HepG2 (cell line): ENCODE measurements around the gene LPIN3. TPM values are rescaled to one million over a fixed set of nuclear protein-coding genes. Genes with fewer than 3 reads are reported as not detected.

Experiments used
- ATAC-seq: fragments of 200-7000 bp; cut with Tn5 transposase; 3 replicates; pipeline ENCODE4 v1.9.1; 2020; ENCODE audit warnings: mild to moderate bottlenecking, moderate library complexity
- BruUV-seq: library from RNA; stranded (reverse); fragments of 400-500 nt; replicated peaks from 2 replicates; lab custom pipeline; 2021; lab: Mats Ljungman, UMichigan
- CTCF ChIA-PET: fragments of 300-600 bp; formaldehyde crosslinking; extraction: SDS; loops from one replicate; lab custom pipeline; 2021; ENCODE audit warnings: low total read pairs, inconsistent platforms, low intra/inter-chr PET ratio; lab: Yijun Ruan, JAX
- POLR2A ChIA-PET: fragments of 350-600 bp; sonication (Branson Sonifier 250); formaldehyde crosslinking; loops from one replicate; lab custom pipeline; 2020; ENCODE audit warnings: antibody characterized with exemption, inconsistent platforms; lab: Yijun Ruan, JAX
- DNase-seq: peaks from one replicate; pipeline ENCODE4 v3.0.0-alpha.2; 2015; ENCODE audit warnings: low spot score
- FAIRE-seq: peaks from 3 replicates; lab custom pipeline; 2011; peaks lifted over from hg19 to GRCh38; lab: Jason Lieb, UNC
- H2AFZ ChIP-seq: one replicate; pipeline ENCODE4 v1.6.1; 2011; ENCODE audit warnings: low read length, inconsistent platforms
- H3K27ac ChIP-seq: fragments of 300-600 bp; 3 replicates; pipeline ENCODE4 v1.8.0; 2011; ENCODE audit warnings: mixed run types, mild to moderate bottlenecking, mixed read lengths, low read length, inconsistent platforms; ENCODE audit not compliant: insufficient read depth; ENCODE audit errors: extremely low read length
- H3K27me3 ChIP-seq, 2 experiments: fragments of 200-600 bp in 1 of 2; 2 replicates in 1 of 2; 3 replicates in 1 of 2; pipeline versions ENCODE4 v1.6.0 to v1.8.0; 2011; ENCODE audit warnings: low read length in 2 of 2, mild to moderate bottlenecking in 2 of 2, moderate library complexity in 2 of 2, inconsistent platforms in 1 of 2; ENCODE audit not compliant: insufficient read depth in 2 of 2, control insufficient read depth in 1 of 2
- H3K36me3 ChIP-seq, 2 experiments: fragments of 200-600 bp in 1 of 2; replicated peaks in 1 of 2; 2 replicates in 1 of 2; 3 replicates in 1 of 2; pipeline versions ENCODE4 v1.5.1 to v1.8.0; 2011; ENCODE audit warnings: low read length in 2 of 2, inconsistent platforms in 1 of 2; ENCODE audit not compliant: insufficient read depth in 2 of 2, control insufficient read depth in 1 of 2
- H3K4me1 ChIP-seq: 2 replicates; pipeline ENCODE4 v1.5.1; 2012; ENCODE audit warnings: low read length, inconsistent platforms; ENCODE audit not compliant: insufficient read depth
- H3K4me2 ChIP-seq: 2 replicates; pipeline ENCODE4 v1.6.0; 2011; ENCODE audit warnings: low read depth, low read length, inconsistent platforms
- H3K4me3 ChIP-seq, 3 experiments: fragments of 200-600 bp in 1 of 3; sonication (generic), shearing (Covaris generic) in 1 of 3; replicated peaks in 1 of 3; 2 replicates each; pipeline ENCODE4 v1.5.1; 2011 to 2016; ENCODE audit warnings: low read length in 3 of 3, inconsistent platforms in 2 of 3, low read depth in 2 of 3, mild to moderate bottlenecking in 2 of 3, control low read depth in 1 of 3, mixed read lengths in 1 of 3; ENCODE audit not compliant: insufficient read depth in 1 of 3
- H3K79me2 ChIP-seq: one replicate; pipeline ENCODE4 v1.6.1; 2011; ENCODE audit warnings: low read length, inconsistent platforms; ENCODE audit not compliant: insufficient read depth
- H3K9ac ChIP-seq: 2 replicates; pipeline ENCODE4 v1.6.0; 2011; ENCODE audit warnings: mild to moderate bottlenecking, low read depth, low read length, inconsistent platforms; ENCODE audit not compliant: insufficient read depth
- H3K9me3 ChIP-seq: 2 replicates; pipeline ENCODE4 v1.5.1; 2012; ENCODE audit warnings: mild to moderate bottlenecking, low read length
- H4K20me1 ChIP-seq: 2 replicates; pipeline ENCODE4 v1.6.0; 2011; ENCODE audit warnings: inconsistent platforms, mild to moderate bottlenecking, low read length, moderate library complexity; ENCODE audit not compliant: insufficient read depth
- AHR ChIP-seq: IDR thresholded peaks from 2 replicates; pipeline ENCODE4 v1.6.1; 2018; ENCODE audit warnings: missing genetic modification reagents, missing compliant biosample characterization
- CCAR2 ChIP-seq: fragments of 200-400 bp; formaldehyde crosslinking; optimal IDR thresholded peaks from 2 replicates; pipeline ENCODE3; 2018; ENCODE audit warnings: low read depth, mild to moderate bottlenecking, low read length, moderate library complexity
- FOXA3 ChIP-seq: IDR thresholded peaks from 2 replicates; pipeline ENCODE4 v1.6.1; 2016; ENCODE audit warnings: missing genetic modification reagents, missing compliant biosample characterization
- FOXJ3 ChIP-seq: sonication (generic); formaldehyde crosslinking; IDR thresholded peaks from 2 replicates; pipeline ENCODE4 v1.4.0; 2020; ENCODE audit warnings: missing genetic modification reagents, mild to moderate bottlenecking, borderline replicate concordance
- KLF15 ChIP-seq: sonication (generic); formaldehyde crosslinking; IDR thresholded peaks from 2 replicates; pipeline ENCODE4 v1.8.1; 2023; ENCODE audit warnings: borderline replicate concordance, mild to moderate bottlenecking, inconsistent platforms, missing genetic modification reagents, mixed read lengths
- NCOA2 ChIP-seq: sonication (generic); formaldehyde crosslinking; IDR thresholded peaks from 2 replicates; pipeline ENCODE4 v1.8.0; 2022; ENCODE audit warnings: inconsistent platforms
- NFE2L2 ChIP-seq: fragments of 150-350 bp; IDR thresholded peaks from 2 replicates; pipeline ENCODE4 v1.6.1; 2014; ENCODE audit warnings: low read length
- ZFAT ChIP-seq: sonication (generic); formaldehyde crosslinking; conservative IDR thresholded peaks from 2 replicates; pipeline ENCODE4 v1.8.1; 2023; ENCODE audit warnings: missing genetic modification reagents, inconsistent platforms
- ZKSCAN8 ChIP-seq: IDR thresholded peaks from 2 replicates; pipeline ENCODE4 v1.6.1; 2016; ENCODE audit warnings: borderline replicate concordance, missing genetic modification reagents, missing compliant biosample characterization
- ZNF138 ChIP-seq: sonication (generic); formaldehyde crosslinking; IDR thresholded peaks from 2 replicates; pipeline ENCODE4 v1.5.0; 2020; ENCODE audit warnings: mild to moderate bottlenecking, low read depth, missing genetic modification reagents
- ZNF225 ChIP-seq: sonication (generic); formaldehyde crosslinking; IDR thresholded peaks from 2 replicates; pipeline ENCODE4 v1.4.0; 2020; ENCODE audit warnings: mild to moderate bottlenecking, missing genetic modification reagents
- ZNF24 ChIP-seq: fragments of 450-650 bp; IDR thresholded peaks from 2 replicates; pipeline ENCODE4 v1.6.1; 2017; ENCODE audit warnings: antibody characterized with exemption, mild to moderate bottlenecking
- ZNF784 ChIP-seq: sonication (generic); formaldehyde crosslinking; IDR thresholded peaks from 2 replicates; pipeline ENCODE4 v1.5.1; 2020; ENCODE audit warnings: missing genetic modification reagents, mild to moderate bottlenecking, borderline replicate concordance
- ZNF790 ChIP-seq: sonication (generic); formaldehyde crosslinking; IDR thresholded peaks from 2 replicates; pipeline ENCODE4 v1.8.0; 2022; ENCODE audit warnings: missing genetic modification reagents, mild to moderate bottlenecking, borderline replicate concordance
- ZSCAN25 ChIP-seq: sonication (generic); formaldehyde crosslinking; IDR thresholded peaks from 2 replicates; pipeline ENCODE4 v1.8.0; 2022; ENCODE audit warnings: mild to moderate bottlenecking, missing genetic modification reagents
- WGBS: methylation state at CpG from one replicate; pipeline ENCODE4 v1.1.6; 2017; ENCODE audit warnings: low lambda C conversion rate; 5-methylcytosine and 5-hydroxymethylcytosine counted together
- in situ Hi-C: cut with HindIII; loops from 2 replicates; pipeline ENCODE4 v1.10.0; 2017; ENCODE audit warnings: low pct_unique_long_range_greater_than_20kb; ENCODE audit not compliant: extremely low pct_ligation_motif_present
- intact Hi-C: fragments of 100-400 bp; cut with micrococcal nuclease; formaldehyde crosslinking; loops from one replicate; pipeline ENCODE4 v1.10.0; 2022; ENCODE audit not compliant: unreplicated experiment
- polyA plus RNA-seq, 8 experiments: library from polyadenylated mRNA; depleted of rRNA in 3 of 8; stranded (reverse) in 7 of 8; unstranded in 1 of 8; fragments of >200 nt; fragmentation: Illumina TruSeq in 4 of 8; extraction: Trizol in 4 of 8; gene quantifications; 2 replicates each; pipeline versions ENCODE4 v1.2.1 to v1.2.3, GENCODE V29; 2011 to 2016; ENCODE audit warnings: low read depth in 4 of 8, missing spikeins in 1 of 8, mixed read lengths in 1 of 8; ENCODE audit not compliant: insufficient read depth in 1 of 8
- total RNA-seq, 5 experiments: library from RNA; depleted of rRNA; stranded (reverse); fragments of >200 nt; fragmentation: Illumina TruSeq; extraction: Trizol; gene quantifications; 2 replicates each; pipeline ENCODE4 v1.2.3, GENCODE V29; 2016; ENCODE audit warnings: low read depth in 1 of 5
- TF ChIP-seq, protein P1 (sequence below): sonication (generic); formaldehyde crosslinking; IDR thresholded peaks from 2 replicates; pipeline ENCODE4 v1.4.0; 2020; ENCODE audit warnings: missing genetic modification reagents
- TF ChIP-seq, protein P2 (sequence below): sonication (generic); formaldehyde crosslinking; IDR thresholded peaks from 2 replicates; pipeline ENCODE4 v1.8.1; 2023; ENCODE audit warnings: mild to moderate bottlenecking, moderate library complexity, missing genetic modification reagents

The LPIN3 gene
- total and polyA plus RNA-seq, 2 of the 13 experiments (the other 11 are each of a cell fraction or from before 2014, with no cell fraction given), result 14.2 to 28.6 TPM

DNA sequence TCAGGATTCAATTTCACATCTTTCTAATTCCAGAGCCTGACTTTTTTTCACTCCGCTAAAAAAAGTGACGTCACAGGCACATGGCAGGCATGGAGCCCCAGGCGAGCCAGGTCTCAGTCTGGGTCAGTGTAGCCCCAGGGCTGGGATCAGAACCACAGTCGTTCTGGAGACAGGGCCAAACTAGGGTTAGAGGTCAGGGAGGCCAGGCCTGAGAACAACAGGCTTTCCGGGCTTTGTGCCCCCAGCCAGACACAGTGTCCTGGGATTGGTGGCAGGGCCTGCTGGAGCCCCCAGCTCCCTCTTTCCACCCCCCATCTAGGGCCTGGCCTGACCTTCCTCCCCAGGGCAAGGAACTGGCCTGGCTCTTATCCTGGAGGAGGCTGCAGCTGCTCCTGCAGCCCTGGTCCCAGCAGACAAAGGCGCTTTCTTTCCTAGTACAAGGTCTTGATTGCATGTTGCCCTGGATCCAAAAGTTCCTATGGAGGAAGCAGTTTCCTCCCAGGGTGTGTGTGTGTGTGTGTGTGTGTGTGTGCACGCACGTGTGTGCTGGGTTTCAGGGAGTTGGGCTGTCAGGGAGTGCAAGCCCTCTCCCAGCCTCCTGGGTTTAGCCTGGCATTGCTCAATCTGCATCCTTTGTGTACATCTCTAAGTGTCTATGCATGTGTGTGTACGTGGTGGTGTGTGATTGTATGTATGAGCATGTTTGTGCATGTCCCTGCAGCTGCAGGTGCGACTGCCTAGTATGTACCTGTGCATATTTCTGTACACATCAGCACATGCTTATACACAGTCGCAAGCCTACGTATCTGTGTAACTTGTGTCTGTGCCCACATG lies 52.5 kb downstream of the LPIN3 start:
- Histone ChIP-seq H3K79me2 (no peaks in the 10 kb centered on the region), H2AFZ (no peak overlapping the region), H3K27me3 (no peaks in the 10 kb centered on the region), H3K36me3 (no peaks in the 10 kb centered on the region), H4K20me1 (no peaks in the 10 kb centered on the region), H3K9me3 (no peaks in the 10 kb centered on the region), H3K9ac (no peak overlapping the region), H3K4me2 (no peak overlapping the region), H3K4me1 (peaks cover 29% of the 10 kb centered on the region), H3K27ac (no peak overlapping the region), H3K4me3 (no peak overlapping the region)
- ChIA-PET POLR2A (no interaction called here), CTCF (no interaction called here)
- DNase-seq (no peak), ATAC-seq (peak; percentile 5), FAIRE-seq (no peak)
- 30% methylated on average over 11 of the region's 12 CpGs for WGBS
- no TSS peak for BruUV-seq
- in situ Hi-C loops, result no loop called here
- intact Hi-C loops, result no loop called here
- TF ChIP-seq ZNF138 (CRISPR knock-in tag) (no peak), NCOA2 (no peak), CCAR2 (no peak), ZNF225 (CRISPR knock-in tag) (no peak), NFE2L2 (no peak), ZKSCAN8 (CRISPR knock-in tag) (no peak), FOXA3 (CRISPR knock-in tag) (no peak), KLF15 (no peak), ZNF790 (CRISPR knock-in tag) (no peak), ZFAT (no peak), ZNF24 (no peak), ZSCAN25 (no peak), AHR (CRISPR knock-in tag) (no peak), ZNF784 (CRISPR knock-in tag) (no peak), FOXJ3 (no peak)
- TF ChIP-seq, protein P1, sequence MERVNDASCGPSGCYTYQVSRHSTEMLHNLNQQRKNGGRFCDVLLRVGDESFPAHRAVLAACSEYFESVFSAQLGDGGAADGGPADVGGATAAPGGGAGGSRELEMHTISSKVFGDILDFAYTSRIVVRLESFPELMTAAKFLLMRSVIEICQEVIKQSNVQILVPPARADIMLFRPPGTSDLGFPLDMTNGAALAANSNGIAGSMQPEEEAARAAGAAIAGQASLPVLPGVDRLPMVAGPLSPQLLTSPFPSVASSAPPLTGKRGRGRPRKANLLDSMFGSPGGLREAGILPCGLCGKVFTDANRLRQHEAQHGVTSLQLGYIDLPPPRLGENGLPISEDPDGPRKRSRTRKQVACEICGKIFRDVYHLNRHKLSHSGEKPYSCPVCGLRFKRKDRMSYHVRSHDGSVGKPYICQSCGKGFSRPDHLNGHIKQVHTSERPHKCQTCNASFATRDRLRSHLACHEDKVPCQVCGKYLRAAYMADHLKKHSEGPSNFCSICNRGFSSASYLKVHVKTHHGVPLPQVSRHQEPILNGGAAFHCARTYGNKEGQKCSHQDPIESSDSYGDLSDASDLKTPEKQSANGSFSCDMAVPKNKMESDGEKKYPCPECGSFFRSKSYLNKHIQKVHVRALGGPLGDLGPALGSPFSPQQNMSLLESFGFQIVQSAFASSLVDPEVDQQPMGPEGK, result 0 out of 2 replicates have a peak, but pooled peaks have one; percentile 11
- TF ChIP-seq, protein P2, sequence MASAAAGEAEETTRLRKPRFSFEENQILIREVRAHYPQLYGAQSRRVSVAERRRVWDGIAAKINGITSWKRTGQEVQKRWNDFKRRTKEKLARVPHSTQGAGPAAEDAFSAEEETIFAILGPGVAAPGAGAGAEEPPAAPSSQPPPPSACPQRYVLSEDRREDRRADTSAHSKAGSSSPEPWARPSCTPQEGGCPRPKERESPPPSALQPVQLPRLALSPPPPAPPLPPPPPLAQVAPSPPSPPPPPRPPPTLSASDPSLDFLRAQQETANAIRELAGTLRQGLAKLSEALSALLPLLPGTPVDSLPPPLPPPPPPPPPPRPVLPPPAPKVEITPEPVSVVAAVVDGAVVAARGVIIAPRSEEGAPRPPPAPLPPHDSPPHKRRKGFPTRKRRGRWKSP (CRISPR knock-in tag), result no peak
